Measurements from ENCODE around the gene MAB21L1.

DNA sequence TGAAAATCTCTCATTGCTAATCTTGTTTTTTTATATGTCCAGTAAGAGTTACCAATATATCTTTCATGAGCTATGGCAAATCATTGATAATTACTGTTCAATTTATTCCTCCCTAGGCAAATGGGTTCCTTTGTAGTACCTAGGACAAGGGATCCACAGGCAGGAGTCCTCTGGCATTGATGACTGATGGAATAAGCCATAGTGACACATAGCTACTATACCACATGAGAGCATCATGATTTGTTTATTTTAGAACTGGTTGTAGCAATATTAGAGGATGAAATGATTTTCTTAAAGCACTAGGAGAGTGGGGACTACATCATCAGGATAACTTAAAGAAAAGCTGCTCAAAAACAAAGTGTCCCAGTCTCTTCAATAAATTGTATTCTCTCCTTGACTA is 21.7 kb upstream of the MAB21L1 start:
- no peak for TF ChIP-seq POLR2A (IDR thresholded peaks at IDR 0.05)
- TF ChIP-seq, protein P1, sequence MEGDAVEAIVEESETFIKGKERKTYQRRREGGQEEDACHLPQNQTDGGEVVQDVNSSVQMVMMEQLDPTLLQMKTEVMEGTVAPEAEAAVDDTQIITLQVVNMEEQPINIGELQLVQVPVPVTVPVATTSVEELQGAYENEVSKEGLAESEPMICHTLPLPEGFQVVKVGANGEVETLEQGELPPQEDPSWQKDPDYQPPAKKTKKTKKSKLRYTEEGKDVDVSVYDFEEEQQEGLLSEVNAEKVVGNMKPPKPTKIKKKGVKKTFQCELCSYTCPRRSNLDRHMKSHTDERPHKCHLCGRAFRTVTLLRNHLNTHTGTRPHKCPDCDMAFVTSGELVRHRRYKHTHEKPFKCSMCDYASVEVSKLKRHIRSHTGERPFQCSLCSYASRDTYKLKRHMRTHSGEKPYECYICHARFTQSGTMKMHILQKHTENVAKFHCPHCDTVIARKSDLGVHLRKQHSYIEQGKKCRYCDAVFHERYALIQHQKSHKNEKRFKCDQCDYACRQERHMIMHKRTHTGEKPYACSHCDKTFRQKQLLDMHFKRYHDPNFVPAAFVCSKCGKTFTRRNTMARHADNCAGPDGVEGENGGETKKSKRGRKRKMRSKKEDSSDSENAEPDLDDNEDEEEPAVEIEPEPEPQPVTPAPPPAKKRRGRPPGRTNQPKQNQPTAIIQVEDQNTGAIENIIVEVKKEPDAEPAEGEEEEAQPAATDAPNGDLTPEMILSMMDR (IDR thresholded peaks at IDR 0.05), result no peak
